D721Med (cell line): ENCODE results near the gene CHD6.

Experiments used
- DNase-seq: peaks from one replicate; pipeline ENCODE4 v3.0.0; 2011; ENCODE audit warnings: low spot score; ENCODE audit not compliant: insufficient read length
- FAIRE-seq: peaks from 2 replicates; lab custom pipeline; 2011; peaks lifted over from hg19 to GRCh38; lab: Jason Lieb, UNC
- CTCF ChIP-seq: IDR thresholded peaks from 2 replicates; pipeline ENCODE4 v1.5.1; 2012; ENCODE audit warnings: mild to moderate bottlenecking, control low read depth; ENCODE audit not compliant: insufficient read depth; ENCODE audit errors: missing control alignments

CHD6 gene

GRCh38 chr20:41534842-41535241 lies 83.3 kb downstream of the CHD6 start:
- FAIRE-seq (no peak), DNase-seq (no peak)
- no peak for TF ChIP-seq CTCF

- DNase-seq (no peak), FAIRE-seq (no peak)
- no peak for TF ChIP-seq CTCF
These were observed 84.0 kb downstream of the CHD6 start for GRCh38 chr20:41534170-41534569.

- FAIRE-seq, result no peak
- TF ChIP-seq CTCF, result no peak
- DNase-seq, result no peak
These were observed 84.5 kb downstream of the CHD6 start for GRCh38 chr20:41533537-41534136.

DNA sequence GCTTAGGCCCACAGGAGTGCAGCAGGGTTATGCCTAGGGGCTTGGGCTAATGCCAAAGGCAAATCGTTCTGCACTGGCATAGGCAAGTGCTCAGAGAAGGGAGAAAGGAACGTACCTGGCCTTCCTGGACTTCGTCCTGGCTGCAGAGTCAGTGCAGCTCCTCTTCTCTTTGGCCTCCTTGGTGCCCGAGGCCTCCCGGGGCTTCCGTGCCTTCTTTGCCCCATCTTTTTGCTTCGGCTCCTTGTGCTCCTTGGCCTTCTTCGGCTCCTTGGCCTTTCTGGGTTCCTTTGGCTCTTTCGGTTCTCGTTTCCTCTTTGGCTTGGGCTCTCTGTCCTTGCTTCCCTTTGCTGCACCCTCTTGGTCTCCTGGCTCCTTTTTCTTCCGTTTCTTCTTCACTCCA lies 85.2 kb downstream of the CHD6 start:
- no peak for TF ChIP-seq CTCF
- no peak for FAIRE-seq
- DNase-seq, result no peak

GRCh38 chr20:41531518-41532275 lies 86.5 kb downstream of the CHD6 start:
- TF ChIP-seq CTCF, result no peak
- no peak for FAIRE-seq
- DNase-seq, result no peak

DNA sequence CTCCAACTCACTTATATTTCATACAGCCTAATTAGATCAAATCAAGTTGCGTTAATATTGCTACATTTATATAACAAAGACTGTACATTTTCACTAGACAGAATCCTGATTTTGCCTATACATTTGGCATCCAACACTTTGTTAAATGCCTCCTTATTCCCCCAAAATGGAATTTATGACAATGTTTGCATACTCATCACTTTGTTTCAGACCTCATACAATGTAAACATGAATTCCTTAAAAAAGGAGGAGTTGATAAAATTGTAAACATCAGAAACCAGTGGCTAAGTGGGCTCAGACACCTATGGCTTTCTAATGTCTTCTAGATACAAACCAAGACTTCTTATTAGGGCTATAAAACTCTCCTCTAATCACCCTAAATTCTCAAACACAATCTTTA lies 87.3 kb downstream of the CHD6 start:
- DNase-seq, result no peak
- FAIRE-seq, result no peak
- TF ChIP-seq CTCF, result no peak

- no peak for TF ChIP-seq CTCF
- no peak for FAIRE-seq
- no peak for DNase-seq
These were observed 91.8 kb downstream of the CHD6 start for GRCh38 chr20:41526327-41526726.
